Lung (tissue), 12 donors: ENCODE data around the gene ENOX2. TPM values are rescaled to one million over a fixed set of nuclear protein-coding genes. Genes with fewer than 3 reads are reported as not detected.

Source experiments
- ATAC-seq: fragments of 200-7000 bp; cut with Tn5 transposase; one replicate; pipeline ENCODE4 v1.9.1; 2020; ENCODE audit warnings: moderate number of reproducible peaks; ENCODE audit not compliant: insufficient read depth, low FRiP score
- DNase-seq, 3 donors: peaks; one replicate each; pipeline ENCODE4 v3.0.0-alpha.2; 2013 to 2017
- H3K27ac ChIP-seq, 2 donors: one replicate each; pipeline ENCODE4 v1.5.1; 2013; ENCODE audit warnings: mild to moderate bottlenecking in 2 of 2, moderate library complexity in 2 of 2, control low read depth in 1 of 2, inconsistent platforms in 1 of 2, low read depth in 1 of 2, low read length in 1 of 2
- H3K27me3 ChIP-seq, 3 donors: one replicate each; pipeline ENCODE4 v1.5.1; 2013; ENCODE audit warnings: low read length in 2 of 3; ENCODE audit not compliant: control insufficient read depth in 3 of 3, insufficient read depth in 3 of 3
- H3K36me3 ChIP-seq, 4 donors: one replicate each; pipeline ENCODE4 v1.5.1; 2013; ENCODE audit warnings: low read length in 4 of 4, mild to moderate bottlenecking in 1 of 4, moderate library complexity in 1 of 4; ENCODE audit not compliant: control insufficient read depth in 4 of 4, insufficient read depth in 4 of 4
- H3K4me1 ChIP-seq, 5 donors: one replicate each; pipeline ENCODE4 v1.5.1; 2013; ENCODE audit warnings: low read length in 5 of 5, mild to moderate bottlenecking in 2 of 5, moderate library complexity in 1 of 5; ENCODE audit not compliant: control insufficient read depth in 5 of 5, insufficient read depth in 5 of 5
- H3K4me3 ChIP-seq: one replicate; pipeline ENCODE4 v1.5.1; 2013; ENCODE audit warnings: mild to moderate bottlenecking, control low read depth, moderate library complexity
- H3K9ac ChIP-seq, 2 donors: one replicate each; pipeline ENCODE4 v1.5.1; 2013; ENCODE audit warnings: low read length in 2 of 2, control low read depth in 1 of 2; ENCODE audit not compliant: insufficient read depth in 1 of 2
- H3K9me3 ChIP-seq, 4 donors: one replicate each; pipeline ENCODE4 v1.5.1; 2013; ENCODE audit warnings: low read length in 3 of 4, mild to moderate bottlenecking in 1 of 4, moderate library complexity in 1 of 4; ENCODE audit not compliant: control insufficient read depth in 4 of 4, insufficient read depth in 3 of 4
- WGBS, 2 donors: extraction: QIAGEN DNeasy Blood & Tissue Kit; methylation state at CpG; one replicate each; pipeline ENCODE4 v1.1.7; 2013; 5-methylcytosine and 5-hydroxymethylcytosine counted together
- polyA plus RNA-seq, 2 donors: library from polyadenylated mRNA; stranded (reverse); fragments of 200-250 nt; gene quantifications; one replicate each; pipeline ENCODE4 v1.2.1, GENCODE V29; 2013
- total RNA-seq, 2 donors: library from RNA; depleted of rRNA in 1 of 2; stranded (reverse); fragments of >200 nt in 1 of 2; gene quantifications; one replicate each; pipeline ENCODE4 v1.2.1, GENCODE V29; 2014 to 2021
- TF ChIP-seq, protein P1 (sequence below): IDR thresholded peaks from 2 replicates; pipeline ENCODE4 v1.5.1; 2012; ENCODE audit warnings: mild to moderate bottlenecking; ENCODE audit errors: control extremely low read depth, extremely low read depth
- donor health status: control.
- donor health status: control.
- donor health status: Bipolar disorder and iron deficiency.
- donor health status: healthy.
- donor health status: DM: yes; HTN: yes; CAD: no.

ENOX2 gene
- total and polyA plus RNA-seq, 4 donors = 3.4 to 15.8 (median 10.8) TPM

DNA sequence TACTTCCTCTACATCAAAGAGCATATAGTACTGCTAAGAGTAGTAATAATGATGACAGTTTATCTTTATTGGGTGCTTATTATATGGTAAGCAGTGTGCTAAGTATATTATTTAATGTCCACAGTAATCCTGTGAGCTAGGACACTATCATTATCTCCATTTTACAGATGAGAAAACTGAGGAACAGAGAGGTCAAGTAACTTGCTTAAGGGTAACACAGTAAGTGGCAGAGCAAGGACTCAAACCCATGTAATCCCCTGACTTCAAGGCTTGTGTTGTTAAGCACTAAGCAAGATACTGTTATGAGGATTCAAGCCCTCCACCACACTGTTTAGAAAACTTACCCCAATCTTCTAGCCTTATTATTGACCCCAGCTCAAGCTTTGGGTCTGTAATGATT is 202.4 kb downstream of the ENOX2 start:
- ATAC-seq (no peak), DNase-seq (no peak)
- Histone ChIP-seq H3K27me3 (peaks cover 0 to 13% (median 6%) of the 10 kb centered on the region in 3 donors), H3K4me3 (no peak overlapping the region), H3K36me3 (no peaks in the 10 kb centered on the region), H3K9ac (no peak overlapping the region), H3K9me3 (no peaks in the 10 kb centered on the region), H3K4me1 (peaks cover 0 to 4% (median 0%) of the 10 kb centered on the region in 5 donors), H3K27ac (no peak overlapping the region)
- TF ChIP-seq, protein P1, sequence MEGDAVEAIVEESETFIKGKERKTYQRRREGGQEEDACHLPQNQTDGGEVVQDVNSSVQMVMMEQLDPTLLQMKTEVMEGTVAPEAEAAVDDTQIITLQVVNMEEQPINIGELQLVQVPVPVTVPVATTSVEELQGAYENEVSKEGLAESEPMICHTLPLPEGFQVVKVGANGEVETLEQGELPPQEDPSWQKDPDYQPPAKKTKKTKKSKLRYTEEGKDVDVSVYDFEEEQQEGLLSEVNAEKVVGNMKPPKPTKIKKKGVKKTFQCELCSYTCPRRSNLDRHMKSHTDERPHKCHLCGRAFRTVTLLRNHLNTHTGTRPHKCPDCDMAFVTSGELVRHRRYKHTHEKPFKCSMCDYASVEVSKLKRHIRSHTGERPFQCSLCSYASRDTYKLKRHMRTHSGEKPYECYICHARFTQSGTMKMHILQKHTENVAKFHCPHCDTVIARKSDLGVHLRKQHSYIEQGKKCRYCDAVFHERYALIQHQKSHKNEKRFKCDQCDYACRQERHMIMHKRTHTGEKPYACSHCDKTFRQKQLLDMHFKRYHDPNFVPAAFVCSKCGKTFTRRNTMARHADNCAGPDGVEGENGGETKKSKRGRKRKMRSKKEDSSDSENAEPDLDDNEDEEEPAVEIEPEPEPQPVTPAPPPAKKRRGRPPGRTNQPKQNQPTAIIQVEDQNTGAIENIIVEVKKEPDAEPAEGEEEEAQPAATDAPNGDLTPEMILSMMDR = no peak

- H3K27me3 ChIP-seq = peaks cover 0 to 12% (median 6%) of the 10 kb centered on the region in 3 donors
- ATAC-seq (no peak), DNase-seq (no peak)
- H3K9ac ChIP-seq = no peak overlapping the region
- peaks cover 0 to 4% (median 0%) of the 10 kb centered on the region in 5 donors for H3K4me1 ChIP-seq
- whole genome bisulfite sequencing, 2 donors = 72 to 97% methylated on average over 3 of the region's 3 CpGs
- no peaks in the 10 kb centered on the region for H3K36me3 ChIP-seq
- H3K9me3 ChIP-seq = no peaks in the 10 kb centered on the region
- H3K4me3 ChIP-seq = no peak overlapping the region
- TF ChIP-seq, protein P1 = no peak
- no peak overlapping the region for H3K27ac ChIP-seq
Measured at GRCh38 chrX:130699618-130700017, 203.4 kb downstream of the ENOX2 start.

- Histone ChIP-seq H3K9ac (no peak overlapping the region), H3K4me3 (no peak overlapping the region), H3K4me1 (no peaks in the 10 kb centered on the region), H3K9me3 (no peaks in the 10 kb centered on the region), H3K27me3 (peaks cover 0 to 8% (median 4%) of the 10 kb centered on the region in 3 donors), H3K27ac (no peak overlapping the region), H3K36me3 (no peaks in the 10 kb centered on the region)
- ATAC-seq (no peak), DNase-seq (no peak)
- 59 to 100% methylated on average over 1 of the region's 1 CpG for WGBS, 2 donors
- TF ChIP-seq, protein P1 = no peak
Measured at GRCh38 chrX:130696542-130696941, 206.5 kb downstream of the ENOX2 start.

- H3K36me3 ChIP-seq = no peaks in the 10 kb centered on the region
- H3K9ac ChIP-seq = no peak overlapping the region
- H3K4me1 ChIP-seq = no peaks in the 10 kb centered on the region
- peaks cover 0 to 8% (median 3%) of the 10 kb centered on the region in 3 donors for H3K27me3 ChIP-seq
- no peak for DNase-seq
- 72 to 100% methylated on average over 1 of the region's 1 CpG for whole genome bisulfite sequencing, 2 donors
- no peak overlapping the region for H3K4me3 ChIP-seq
- no peaks in the 10 kb centered on the region for H3K9me3 ChIP-seq
- TF ChIP-seq, protein P1 = no peak
- no peak for ATAC-seq
- H3K27ac ChIP-seq = no peak overlapping the region
Measured at GRCh38 chrX:130695931-130696330, 207.1 kb downstream of the ENOX2 start.
